HCT116 (cell line): ENCODE measurements around the gene C1QTNF12. TPM values are rescaled to one million over a fixed set of nuclear protein-coding genes. Genes with fewer than 3 reads are reported as not detected.

Experiments
- ATAC-seq: fragments of 200-7000 bp; cut with Tn5 transposase; 2 replicates; pipeline ENCODE4 v1.9.1; 2020; ENCODE audit warnings: mild to moderate bottlenecking, moderate library complexity
- BruUV-seq: library from RNA; stranded (reverse); fragments of 400-500 nt; replicated peaks from 2 replicates; lab custom pipeline; 2021; lab: Mats Ljungman, UMichigan
- CTCF ChIA-PET: fragments of 300-600 bp; sonication (Branson Sonifier 250); formaldehyde crosslinking; loops from one replicate; lab custom pipeline; 2021; ENCODE audit warnings: antibody characterized with exemption; lab: Charles Lee
- POLR2A ChIA-PET: fragments of 300-600, 350-600 bp; sonication (Branson Sonifier 250); formaldehyde crosslinking; loops from one replicate; lab custom pipeline; 2021; ENCODE audit warnings: antibody characterized with exemption; lab: Charles Lee
- RAD21 ChIA-PET, 2 experiments: fragments of 300-600 bp; sonication (Branson Sonifier 250); formaldehyde crosslinking; loops; one replicate each; lab custom pipeline; 2023; ENCODE audit warnings: low total read pairs in 2 of 2; ENCODE audit not compliant: uncharacterized antibody in 2 of 2, unreplicated experiment in 2 of 2, low non-redundant PET in 1 of 2; lab: Charles Lee
- DNase-seq: peaks from one replicate; pipeline ENCODE4 v3.0.0-alpha.2; 2010; ENCODE audit warnings: low read depth, low spot score
- H2AFZ ChIP-seq: fragments of 200-600 bp; shearing (Covaris generic), sonication (generic); 2 replicates; pipeline ENCODE4 v1.6.1; 2017; ENCODE audit warnings: low read depth, mixed run types, mixed read lengths, antibody characterized with exemption, low read length; ENCODE audit not compliant: poor library complexity, severe bottlenecking
- H3K27ac ChIP-seq: 2 replicates; pipeline ENCODE4 v1.5.1; 2012; ENCODE audit warnings: low read depth, low read length
- H3K27me3 ChIP-seq: fragments of 200-600 bp; sonication (generic); 2 replicates; pipeline ENCODE4 v1.6.1; 2016; ENCODE audit warnings: mixed run types, low read length, mixed read lengths; ENCODE audit not compliant: insufficient read depth
- H3K36me3 ChIP-seq, 2 experiments: fragments of 200-500 bp in 1 of 2; fragments of 200-600 bp in 1 of 2; sonication (Bioruptor generic) in 1 of 2; sonication (generic) in 1 of 2; 2 replicates each; pipeline versions ENCODE4 v1.5.1 to v1.6.1; 2014 to 2016; ENCODE audit warnings: low read length in 2 of 2, inconsistent platforms in 1 of 2, mixed read lengths in 1 of 2, mixed run types in 1 of 2; ENCODE audit not compliant: insufficient read depth in 2 of 2, control insufficient read depth in 1 of 2
- H3K4me1 ChIP-seq, 2 experiments: fragments of 200-600 bp in 1 of 2; sonication (generic) in 1 of 2; 2 replicates each; pipeline versions ENCODE4 v1.5.1 to v1.6.1; 2012 to 2017; ENCODE audit warnings: low read length in 2 of 2, inconsistent platforms in 1 of 2, mild to moderate bottlenecking in 1 of 2, mixed read lengths in 1 of 2, mixed run types in 1 of 2, moderate library complexity in 1 of 2; ENCODE audit not compliant: insufficient read depth in 2 of 2, control insufficient read depth in 1 of 2
- H3K4me2 ChIP-seq: fragments of 200-600 bp; sonication (generic); 2 replicates; pipeline ENCODE4 v1.6.1; 2017; ENCODE audit warnings: mixed run types, low read length, mixed read lengths
- H3K4me3 ChIP-seq, 2 experiments: fragments of 200-600 bp in 1 of 2; sonication (generic) in 1 of 2; replicated peaks in 1 of 2; 2 replicates each; pipeline ENCODE4 v1.5.1; 2011 to 2016; ENCODE audit warnings: low read length in 2 of 2, control low read depth in 1 of 2, low read depth in 1 of 2, mild to moderate bottlenecking in 1 of 2, mixed read lengths in 1 of 2, mixed run types in 1 of 2
- H3K79me2 ChIP-seq: fragments of 200-600 bp; sonication (generic); 2 replicates; pipeline ENCODE4 v1.6.1; 2017; ENCODE audit warnings: mild to moderate bottlenecking, mixed run types, low read length, moderate library complexity, mixed read lengths; ENCODE audit not compliant: insufficient read depth
- H3K9ac ChIP-seq: fragments of 200-600 bp; sonication (generic); 2 replicates; pipeline ENCODE4 v1.6.1; 2016; ENCODE audit warnings: low read length, mixed read lengths
- H3K9me2 ChIP-seq: fragments of 200-600 bp; sonication (generic), shearing (Covaris generic); 2 replicates; pipeline ENCODE4 v1.6.1; 2017; ENCODE audit warnings: mixed run types, mild to moderate bottlenecking, moderate library complexity; ENCODE audit not compliant: insufficient read depth
- H3K9me3 ChIP-seq, 2 experiments: fragments of 200-500 bp in 1 of 2; fragments of 200-600 bp in 1 of 2; sonication (Bioruptor generic) in 1 of 2; sonication (generic) in 1 of 2; 2 replicates each; pipeline ENCODE4 v1.6.1; 2014 to 2017; ENCODE audit warnings: low read length in 2 of 2, mixed read lengths in 2 of 2, inconsistent platforms in 1 of 2, low read depth in 1 of 2, mild to moderate bottlenecking in 1 of 2, mixed run types in 1 of 2, moderate library complexity in 1 of 2; ENCODE audit not compliant: control insufficient read depth in 1 of 2, insufficient read depth in 1 of 2
- H4K20me1 ChIP-seq: fragments of 200-600 bp; sonication (generic), shearing (Covaris generic); 2 replicates; pipeline ENCODE4 v1.6.1; 2017; ENCODE audit warnings: mixed run types, mild to moderate bottlenecking, moderate library complexity; ENCODE audit not compliant: insufficient read depth
- ATF3 ChIP-seq: IDR thresholded peaks from 2 replicates; pipeline ENCODE4 v1.6.1; 2012
- CEBPB ChIP-seq: IDR thresholded peaks from 2 replicates; pipeline ENCODE4 v1.6.1; 2012; ENCODE audit warnings: low read depth
- CTCF ChIP-seq, 3 experiments: fragments of 200-600 bp in 1 of 3; sonication (generic) in 1 of 3; IDR thresholded peaks in 2 of 3; conservative IDR thresholded peaks in 1 of 3; 2 replicates each; pipeline ENCODE4 v1.5.1; 2012 to 2017; ENCODE audit warnings: low read depth in 2 of 3, low read length in 2 of 3, antibody characterized with exemption in 1 of 3, borderline replicate concordance in 1 of 3, control low read depth in 1 of 3, mild to moderate bottlenecking in 1 of 3, mixed read lengths in 1 of 3, mixed run types in 1 of 3, moderate library complexity in 1 of 3; ENCODE audit not compliant: insufficient read depth in 1 of 3
- EGR1 ChIP-seq: IDR thresholded peaks from 2 replicates; pipeline ENCODE4 v1.6.1; 2012; ENCODE audit warnings: low read depth
- FOSL1 ChIP-seq: IDR thresholded peaks from 2 replicates; pipeline ENCODE4 v1.6.1; 2012; ENCODE audit warnings: low read depth
- JUND ChIP-seq: IDR thresholded peaks from 2 replicates; pipeline ENCODE4 v1.6.1; 2012
- POLR2A ChIP-seq: IDR thresholded peaks from 2 replicates; pipeline ENCODE4 v1.7.0; 2011; ENCODE audit warnings: borderline replicate concordance; ENCODE audit not compliant: insufficient read depth, insufficient read length; ENCODE audit errors: extremely low read depth
- POLR2AphosphoS5 ChIP-seq: IDR thresholded peaks from 2 replicates; pipeline ENCODE4 v1.6.1; 2011; ENCODE audit warnings: mild to moderate bottlenecking, low read depth, low read length, moderate library complexity
- SIN3A ChIP-seq: IDR thresholded peaks from 2 replicates; pipeline ENCODE4 v1.6.1; 2012; ENCODE audit warnings: low read depth
- SP1 ChIP-seq: IDR thresholded peaks from 2 replicates; pipeline ENCODE4 v1.6.1; 2012; ENCODE audit warnings: low read depth
- SRF ChIP-seq: IDR thresholded peaks from 2 replicates; pipeline ENCODE4 v1.6.1; 2012; ENCODE audit warnings: low read depth
- YY1 ChIP-seq: IDR thresholded peaks from 2 replicates; pipeline ENCODE4 v1.6.1; 2011; ENCODE audit warnings: low read length, low read depth, moderate library complexity, mild to moderate bottlenecking; ENCODE audit not compliant: insufficient replicate concordance; ENCODE audit errors: extremely low read depth
- ZNF274 ChIP-seq: fragments of 200-500 bp; sonication (Bioruptor generic); IDR thresholded peaks from 2 replicates; pipeline ENCODE4 v1.6.1; 2014; ENCODE audit warnings: mild to moderate bottlenecking, low read depth, low read length, inconsistent platforms
- intact Hi-C: fragments of 100-400 bp; cut with micrococcal nuclease; formaldehyde crosslinking; loops from 2 replicates; pipeline ENCODE4 v1.10.0; 2022
- total RNA-seq: library from RNA; stranded (reverse); gene quantifications from one replicate; pipeline ENCODE4 v1.2.1, GENCODE V29; 2021; ENCODE audit not compliant: unreplicated experiment
- TF ChIP-seq, protein P1 (sequence below): IDR thresholded peaks from 2 replicates; pipeline ENCODE4 v1.6.1; 2011; ENCODE audit warnings: mild to moderate bottlenecking, low read length, moderate library complexity; ENCODE audit not compliant: insufficient replicate concordance; ENCODE audit errors: extremely low read depth
- TF ChIP-seq, protein P2 (sequence below): IDR thresholded peaks from 2 replicates; pipeline ENCODE4 v1.6.1; 2012

Gene C1QTNF12
- total RNA-seq, 1 experiment from 2014 or later = 6.9 TPM

DNA sequence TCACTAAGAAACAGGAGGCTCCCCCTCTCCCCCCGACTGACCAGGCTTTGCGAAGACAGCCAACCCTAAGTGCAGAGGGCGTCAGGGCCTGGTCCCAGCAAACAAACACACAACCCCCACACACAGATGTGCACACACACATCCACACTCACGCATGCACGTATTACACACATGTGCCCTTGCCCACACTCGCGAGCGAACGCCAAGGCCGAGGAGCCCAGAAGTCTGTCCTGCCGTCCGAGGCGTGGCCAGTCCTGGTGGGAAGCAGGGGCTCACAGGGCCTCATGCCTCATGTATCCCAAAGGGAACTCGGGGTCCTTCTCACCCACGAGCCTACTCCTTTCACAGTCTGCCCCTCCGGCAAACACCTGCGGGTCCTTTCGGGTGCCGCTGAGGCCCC lies 16.8 kb downstream of the C1QTNF12 start:
- Histone ChIP-seq H3K4me2 (peak overlapping the region; percentile 76), H4K20me1 (no peaks in the 10 kb centered on the region), H3K9ac (no peak overlapping the region), H3K27ac (peak overlapping the region; percentile 98; the same call in 1 of the 2 replicates), H3K4me3 (no peak overlapping the region), H3K9me3 (no peaks in the 10 kb centered on the region), H3K36me3 (peaks cover 10 to 18% of the 10 kb centered on the region in 2 experiments; a peak in 2 of 4 replicates), H3K27me3 (no peaks in the 10 kb centered on the region), H3K79me2 (peaks cover 86% of the 10 kb centered on the region), H3K4me1 (peaks cover 3 to 19% of the 10 kb centered on the region in 2 experiments; a peak in 1 of 4 replicates), H2AFZ (no peak overlapping the region), H3K9me2 (no peaks in the 10 kb centered on the region)
- no peak for ATAC-seq
- DNase-seq = no peak
- BruUV-seq = no TSS peak
- ChIA-PET CTCF (no interaction called here), RAD21 (interaction anchor here in 1 of 2 experiments (1.2 kb wide), 1 partner anchor 108 kb away, joined by 3 read pairs; no protein-coding TSS in a partner anchor), POLR2A (no interaction called here)
- TF ChIP-seq POLR2AphosphoS5 (no peak), SP1 (no peak)
- intact Hi-C loops = loop anchor here (1.0 to 2.0 kb wide), 2 partner anchors 65 to 107 kb away; no protein-coding TSS in a partner anchor

DNA sequence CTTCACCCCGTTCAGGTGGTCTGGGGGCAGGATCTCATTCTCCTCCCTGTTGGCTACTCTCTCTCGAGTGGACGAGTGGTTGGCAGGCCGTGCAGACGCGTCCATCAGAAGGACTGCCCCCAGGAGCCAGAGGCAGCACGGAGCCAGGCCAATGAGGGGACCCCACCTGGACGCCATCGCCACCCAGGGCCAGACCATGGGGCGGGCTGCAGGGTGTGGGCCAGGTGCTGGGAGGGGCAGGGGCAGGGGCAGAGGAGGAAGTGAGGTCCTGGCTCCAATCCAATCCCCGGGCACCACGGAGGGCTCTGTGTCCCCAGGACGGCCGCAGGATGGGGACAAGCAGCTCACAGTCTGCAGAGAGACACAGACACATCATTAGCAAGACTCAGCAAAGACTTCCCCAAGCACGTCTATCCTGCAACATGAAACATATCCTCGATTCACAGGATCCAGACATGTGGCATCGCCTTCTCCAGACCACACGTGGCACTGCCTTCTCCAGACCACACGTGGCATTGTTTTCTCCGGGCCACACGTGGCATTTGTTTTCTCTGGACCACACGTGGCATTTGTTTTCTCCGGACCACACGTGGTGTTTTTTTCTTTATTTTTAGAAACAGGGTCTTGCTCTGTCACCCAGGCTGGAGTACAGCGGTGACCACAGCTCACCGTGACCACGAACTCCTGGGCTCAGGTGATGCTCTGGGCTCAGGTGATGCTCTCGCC lies 17.8 kb downstream of the C1QTNF12 start:
- H3K27me3 ChIP-seq = no peaks in the 10 kb centered on the region
- no peaks in the 10 kb centered on the region for H4K20me1 ChIP-seq
- DNase-seq (no peak), ATAC-seq (no peak)
- intact Hi-C loops = no loop called here
- no peaks in the 10 kb centered on the region for H3K9me2 ChIP-seq
- no peak overlapping the region for H2AFZ ChIP-seq
- no peak overlapping the region for H3K4me3 ChIP-seq
- peak overlapping the region; percentile 98; the same call in 1 of the 2 replicates for H3K27ac ChIP-seq
- CTCF ChIA-PET = interaction anchor here (0.5 kb wide), 1 partner anchor 17 kb away, joined by 3 read pairs; no protein-coding TSS in a partner anchor
- no TSS peak for BruUV-seq
- RAD21 ChIA-PET = interaction anchor here in 1 of 2 experiments (0.6 kb wide), 1 partner anchor 20 kb away, joined by 4 read pairs; no protein-coding TSS in a partner anchor
- peaks cover 87% of the 10 kb centered on the region for H3K79me2 ChIP-seq
- no peak overlapping the region for H3K4me2 ChIP-seq
- peaks cover 10 to 21% of the 10 kb centered on the region in 2 experiments; a peak in 3 of 4 replicates for H3K36me3 ChIP-seq
- POLR2A ChIA-PET = no interaction called here
- H3K9me3 ChIP-seq = no peaks in the 10 kb centered on the region
- H3K4me1 ChIP-seq = peaks cover 3 to 19% of the 10 kb centered on the region in 2 experiments; a peak in 1 of 4 replicates
- H3K9ac ChIP-seq = no peak overlapping the region
- no peak for TF ChIP-seq ATF3
- no peak for TF ChIP-seq YY1
- TF ChIP-seq, protein P1, sequence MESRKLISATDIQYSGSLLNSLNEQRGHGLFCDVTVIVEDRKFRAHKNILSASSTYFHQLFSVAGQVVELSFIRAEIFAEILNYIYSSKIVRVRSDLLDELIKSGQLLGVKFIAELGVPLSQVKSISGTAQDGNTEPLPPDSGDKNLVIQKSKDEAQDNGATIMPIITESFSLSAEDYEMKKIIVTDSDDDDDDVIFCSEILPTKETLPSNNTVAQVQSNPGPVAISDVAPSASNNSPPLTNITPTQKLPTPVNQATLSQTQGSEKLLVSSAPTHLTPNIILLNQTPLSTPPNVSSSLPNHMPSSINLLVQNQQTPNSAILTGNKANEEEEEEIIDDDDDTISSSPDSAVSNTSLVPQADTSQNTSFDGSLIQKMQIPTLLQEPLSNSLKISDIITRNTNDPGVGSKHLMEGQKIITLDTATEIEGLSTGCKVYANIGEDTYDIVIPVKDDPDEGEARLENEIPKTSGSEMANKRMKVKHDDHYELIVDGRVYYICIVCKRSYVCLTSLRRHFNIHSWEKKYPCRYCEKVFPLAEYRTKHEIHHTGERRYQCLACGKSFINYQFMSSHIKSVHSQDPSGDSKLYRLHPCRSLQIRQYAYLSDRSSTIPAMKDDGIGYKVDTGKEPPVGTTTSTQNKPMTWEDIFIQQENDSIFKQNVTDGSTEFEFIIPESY = no peak
- no peak for TF ChIP-seq JUND
- no peak for TF ChIP-seq EGR1
- TF ChIP-seq CTCF (IDR thresholded peaks at IDR 0.05 in 2 of 3, conservative IDR thresholded peaks at IDR 0.05 in 1 of 3; ENCODE audit: borderline replicate concordance in 1 of 3, insufficient read depth in 1 of 3, low read depth in 2 of 3, low read length in 2 of 3) = no peak
- no peak for TF ChIP-seq SIN3A
- no peak for TF ChIP-seq ZNF274
- TF ChIP-seq, protein P2, sequence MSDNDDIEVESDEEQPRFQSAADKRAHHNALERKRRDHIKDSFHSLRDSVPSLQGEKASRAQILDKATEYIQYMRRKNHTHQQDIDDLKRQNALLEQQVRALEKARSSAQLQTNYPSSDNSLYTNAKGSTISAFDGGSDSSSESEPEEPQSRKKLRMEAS = no peak
- TF ChIP-seq SRF = no peak
- TF ChIP-seq POLR2A = no peak
- no peak for TF ChIP-seq CEBPB
- TF ChIP-seq SP1 = no peak
- TF ChIP-seq FOSL1 = no peak
